HG03159 (cell line): ENCODE data around the gene WDR64.
A peak's percentile ranks its signal among the peaks of the same experiment; 100 is the strongest.
"Not testable (repeated sequence)": the region's sequence is repeated elsewhere in the genome, so short reads cannot be mapped to it uniquely, and the experiment has no call there.

Source experiments
- ATAC-seq: cut with Tn5 transposase; IDR thresholded peaks from one replicate; pipeline ENCODE4 v1.9.1; 2021; ENCODE audit warnings: mild to moderate bottlenecking, moderate library complexity; ENCODE audit not compliant: unreplicated experiment

Gene WDR64

GRCh38 chr1:241779897-241780296 is 127.8 kb downstream of the WDR64 start:
- ATAC-seq, result no peak

GRCh38 chr1:241782396-241782795 is 130.3 kb downstream of the WDR64 start:
- ATAC-seq, result no peak

GRCh38 chr1:241787691-241788090 is 135.6 kb downstream of the WDR64 start:
- ATAC-seq, result no peak

- no peak for ATAC-seq
These were observed 137.0 kb downstream of the WDR64 start for GRCh38 chr1:241789061-241789460.

- no peak for ATAC-seq
These were observed 147.3 kb downstream of the WDR64 start for GRCh38 chr1:241799416-241799815.

GRCh38 chr1:241800640-241801039 is 148.6 kb downstream of the WDR64 start:
- ATAC-seq, result no peak

GRCh38 chr1:241802863-241803262 is 150.8 kb downstream of the WDR64 start:
- no peak for ATAC-seq

- ATAC-seq, result not testable (repeated sequence)
These were observed 152.6 kb downstream of the WDR64 start for GRCh38 chr1:241804706-241805105.

- ATAC-seq, result no peak
These were observed 156.2 kb downstream of the WDR64 start for GRCh38 chr1:241808265-241808664.

- ATAC-seq, result peak; percentile 72
These were observed 158.8 kb downstream of the WDR64 start for GRCh38 chr1:241810769-241811405.

- ATAC-seq, result no peak
These were observed 161.8 kb downstream of the WDR64 start for GRCh38 chr1:241813768-241814320.

- ATAC-seq, result no peak
These were observed 163.9 kb downstream of the WDR64 start for GRCh38 chr1:241816008-241816407.

GRCh38 chr1:241817331-241817792 is 165.3 kb downstream of the WDR64 start:
- no peak for ATAC-seq

- no peak for ATAC-seq
These were observed 166.0 kb downstream of the WDR64 start for GRCh38 chr1:241817956-241818612.

GRCh38 chr1:241819340-241819866 is 167.3 kb downstream of the WDR64 start:
- ATAC-seq, result no peak

- no peak for ATAC-seq
These were observed 169.3 kb downstream of the WDR64 start for GRCh38 chr1:241821363-241821762.

- no peak for ATAC-seq
These were observed 170.8 kb downstream of the WDR64 start for GRCh38 chr1:241822846-241823245.

- ATAC-seq, result no peak
These were observed 171.8 kb downstream of the WDR64 start for GRCh38 chr1:241823925-241824324.

- ATAC-seq, result no peak
These were observed 173.5 kb downstream of the WDR64 start for GRCh38 chr1:241825581-241825980.

- not testable (repeated sequence) for ATAC-seq
These were observed 174.5 kb downstream of the WDR64 start for GRCh38 chr1:241826613-241827012.

- ATAC-seq, result no peak
These were observed 175.2 kb downstream of the WDR64 start for GRCh38 chr1:241827264-241827663.

- ATAC-seq, result no peak
These were observed 176.5 kb downstream of the WDR64 start for GRCh38 chr1:241828463-241829021.
